Thymus (tissue), 11 donors: Measurements from ENCODE around the gene TRAPPC13. TPM values are rescaled to one million over a fixed set of nuclear protein-coding genes. Genes with fewer than 3 reads are reported as not detected.
A peak's percentile ranks its signal among the peaks of the same experiment; 100 is the strongest.

ENCODE experiments used
- DNase-seq, 9 donors: peaks; one replicate each; pipeline ENCODE4 v3.0.0-alpha.2; 2013; ENCODE audit warnings: low spot score in 9 of 9, low read depth in 6 of 9, missing footprints in 1 of 9
- H3K27ac ChIP-seq, 2 donors: one replicate each; pipeline ENCODE4 v1.5.1; 2013; ENCODE audit warnings: control low read depth in 1 of 2, low read depth in 1 of 2, low read length in 1 of 2, mild to moderate bottlenecking in 1 of 2, moderate library complexity in 1 of 2
- H3K27me3 ChIP-seq, 2 donors: one replicate each; pipeline ENCODE4 v1.5.1; 2013; ENCODE audit warnings: low read length in 1 of 2; ENCODE audit not compliant: control insufficient read depth in 2 of 2, insufficient read depth in 1 of 2
- H3K36me3 ChIP-seq, 2 donors: one replicate each; pipeline ENCODE4 v1.5.1; 2013; ENCODE audit warnings: low read length in 1 of 2, mild to moderate bottlenecking in 1 of 2, moderate library complexity in 1 of 2; ENCODE audit not compliant: control insufficient read depth in 2 of 2, insufficient read depth in 2 of 2
- H3K4me1 ChIP-seq, 2 donors: one replicate each; pipeline ENCODE4 v1.5.1; 2013; ENCODE audit warnings: low read length in 2 of 2; ENCODE audit not compliant: control insufficient read depth in 2 of 2, insufficient read depth in 2 of 2
- H3K4me3 ChIP-seq, 2 donors: one replicate each; pipeline ENCODE4 v1.5.1; 2013; ENCODE audit warnings: low read length in 2 of 2, control low read depth in 1 of 2, mild to moderate bottlenecking in 1 of 2
- H3K9me3 ChIP-seq, 2 donors: one replicate each; pipeline ENCODE4 v1.5.1; 2013; ENCODE audit warnings: low read length in 1 of 2, mild to moderate bottlenecking in 1 of 2; ENCODE audit not compliant: control insufficient read depth in 2 of 2, insufficient read depth in 1 of 2
- WGBS: extraction: QIAGEN DNeasy Blood & Tissue Kit; methylation state at CpG from one replicate; pipeline ENCODE4 v1.1.7; 2013; 5-methylcytosine and 5-hydroxymethylcytosine counted together
- polyA plus RNA-seq: library from polyadenylated mRNA; stranded (reverse); fragments of 200-250 nt; gene quantifications from one replicate; pipeline ENCODE4 v1.2.3, GENCODE V29; 2013
- total RNA-seq: library from RNA; stranded (reverse); fragments of 120-200 nt; gene quantifications from one replicate; pipeline ENCODE4 v1.2.4, GENCODE V29; 2013
- donor health status: healthy.

Gene TRAPPC13
- total and polyA plus RNA-seq, 2 donors = 30.0 to 33.9 TPM

DNA sequence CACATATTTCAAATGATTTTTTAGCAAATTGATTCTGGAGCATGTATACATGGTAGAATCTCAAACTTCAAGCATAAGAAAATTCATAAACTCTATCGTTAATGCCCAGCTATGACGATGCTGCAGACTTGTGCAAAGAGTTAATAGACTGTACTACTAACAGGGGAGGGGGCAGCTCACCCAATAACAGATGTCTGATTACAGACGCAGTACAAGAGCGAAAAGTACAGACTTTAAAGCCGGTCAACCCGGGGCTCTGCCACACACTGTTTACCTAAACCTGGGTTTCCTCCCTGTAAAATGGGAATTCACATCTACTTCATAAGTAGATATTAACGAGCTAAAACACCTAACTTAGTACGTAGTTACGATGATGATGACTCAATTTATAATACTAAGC, 1.3 kb upstream of the TRAPPC13 start:
- DNase-seq = peak in 4 of 9 donors; percentile 1 to 16 (median 6)
- no peaks in the 10 kb centered on the region for H3K36me3 ChIP-seq

DNA sequence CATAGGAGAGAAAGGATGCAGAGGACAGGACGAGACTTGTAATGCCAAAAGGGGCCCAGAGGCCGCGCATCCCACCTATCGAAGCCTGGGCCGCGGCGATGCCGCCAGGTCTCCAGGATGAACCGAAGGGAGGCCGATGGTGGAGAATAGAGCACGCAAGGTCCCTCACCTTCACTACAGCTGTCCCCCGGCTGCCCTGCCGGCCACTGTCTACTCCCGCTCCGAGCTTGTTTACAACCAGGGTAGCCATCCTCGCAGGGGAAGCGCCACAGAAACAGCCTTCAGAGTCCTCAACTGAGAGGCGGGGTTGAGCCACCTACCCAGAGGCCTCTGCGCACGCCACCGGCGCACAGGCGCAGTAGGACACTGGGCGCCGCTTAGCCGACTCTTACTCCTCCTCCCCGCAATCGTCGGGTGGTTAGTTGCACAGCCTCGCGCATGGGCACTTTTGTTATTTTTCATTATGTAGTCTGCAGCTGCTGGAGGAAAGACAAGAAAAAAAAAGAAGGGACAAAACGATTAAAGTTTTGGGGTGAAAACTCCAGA, 729 bp upstream of the TRAPPC13 start, which contains the start of gene TRIM23:
Gene TRIM23, minus strand, starts transcription at position 309 of the 546 bp plus-strand sequence. Its CDS starts 59 bp downstream, at position 250.
- Histone ChIP-seq H3K27me3 (no peaks in the 10 kb centered on the region), H3K4me3 (peak within 1 kb of the TSS; percentile 77 to 84), H3K9me3 (no peaks in the 10 kb centered on the region), H3K36me3 (peaks cover 0 to under 1% of the 10 kb centered on the region in 2 donors), H3K27ac (peak within 1 kb of the TSS; percentile 92 to 96), H3K4me1 (peaks cover 2 to 4% of the 10 kb centered on the region in 2 donors)
- under 1% methylated on average over 32 of the region's 32 CpGs for WGBS
- DNase-seq = peak; percentile 88 to 98 (median 93)

More for the DNA sequence above, 1.3 kb upstream of the TRAPPC13 start:
- 11% methylated on average over 9 of the region's 9 CpGs for WGBS
- Histone ChIP-seq H3K4me3 (peak overlapping the region; percentile 77 to 84), H3K9me3 (no peaks in the 10 kb centered on the region), H3K27ac (peak overlapping the region in 1 of 2 donors; percentile 96), H3K27me3 (no peaks in the 10 kb centered on the region), H3K4me1 (peaks cover 2 to 4% of the 10 kb centered on the region in 2 donors)

DNA sequence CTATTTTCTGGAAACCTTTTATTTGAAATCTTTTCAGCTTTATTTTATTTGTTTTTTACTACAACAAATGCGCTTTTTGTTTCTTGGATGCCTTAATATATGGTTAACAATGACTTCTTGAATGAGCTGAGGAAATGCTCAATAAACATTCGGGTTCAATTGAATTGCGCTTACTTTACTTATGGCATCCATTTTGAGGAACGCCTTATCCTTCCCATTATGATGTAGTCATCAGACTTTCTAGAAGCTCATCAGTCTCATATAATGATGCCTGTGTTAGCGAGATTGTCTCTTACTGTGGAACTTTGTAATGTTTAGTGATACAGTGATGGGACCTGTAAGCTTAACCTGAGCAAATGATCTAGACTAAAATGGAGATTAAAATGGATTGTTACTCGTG, 916 bp downstream of the TRAPPC13 start:
- 70% methylated on average over 6 of the region's 6 CpGs for WGBS
- Histone ChIP-seq H3K4me3 (peak overlapping the region; percentile 77 to 84), H3K36me3 (peaks cover 0 to 10% of the 10 kb centered on the region in 2 donors), H3K27ac (peak overlapping the region in 1 of 2 donors; percentile 92), H3K27me3 (no peaks in the 10 kb centered on the region), H3K9me3 (no peaks in the 10 kb centered on the region), H3K4me1 (peaks cover 2 to 4% of the 10 kb centered on the region in 2 donors)
- DNase-seq = no peak

DNA sequence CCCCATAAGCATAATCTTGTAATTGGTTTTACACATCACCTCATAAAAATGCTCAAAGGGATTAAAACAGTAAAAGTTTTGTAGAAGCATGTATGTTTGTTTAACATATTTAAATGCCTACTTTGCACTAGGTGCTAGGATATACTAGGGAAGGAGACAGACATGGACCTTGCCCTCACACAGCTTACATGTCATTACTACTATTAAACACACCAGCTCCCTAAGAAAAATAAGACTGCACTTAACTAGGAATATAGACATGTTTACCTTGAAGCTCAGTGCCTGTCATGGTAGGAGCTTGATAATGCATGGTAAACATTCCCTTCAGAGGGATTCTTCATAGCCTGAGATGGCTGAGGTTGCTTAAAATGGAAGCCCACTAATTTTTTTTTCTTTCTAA, 6.2 kb downstream of the TRAPPC13 start:
- peaks cover 0 to 10% of the 10 kb centered on the region in 2 donors for H3K36me3 ChIP-seq
- peaks cover 1 to 2% of the 10 kb centered on the region in 2 donors for H3K4me1 ChIP-seq
- no peak for DNase-seq
- no peak overlapping the region for H3K27ac ChIP-seq
- no peaks in the 10 kb centered on the region for H3K9me3 ChIP-seq
- no peaks in the 10 kb centered on the region for H3K27me3 ChIP-seq
- no peak overlapping the region for H3K4me3 ChIP-seq

DNA sequence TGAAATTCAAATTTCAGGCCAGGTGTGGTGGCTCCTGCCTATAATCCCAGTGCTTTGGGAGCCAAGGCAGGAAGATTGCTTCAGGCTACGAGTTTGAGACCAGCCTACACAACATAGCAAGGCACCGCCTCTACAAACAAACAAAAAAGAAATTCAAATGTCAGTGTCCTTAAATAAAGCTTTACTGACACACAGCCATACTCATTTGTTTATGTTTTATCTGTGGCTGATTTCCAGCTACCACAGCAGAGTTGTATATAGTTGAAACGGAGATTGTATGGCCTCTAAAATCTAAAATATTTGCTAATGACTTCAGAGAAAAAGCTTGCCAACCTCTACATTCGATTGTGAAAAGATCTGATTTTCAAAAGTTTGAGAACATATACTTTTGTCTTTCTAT, 15.4 kb downstream of the TRAPPC13 start:
- DNase-seq = no peak
- Histone ChIP-seq H3K27me3 (no peaks in the 10 kb centered on the region), H3K4me3 (no peak overlapping the region), H3K27ac (no peak overlapping the region), H3K36me3 (peaks cover 13 to 42% of the 10 kb centered on the region in 2 donors), H3K9me3 (no peaks in the 10 kb centered on the region), H3K4me1 (no peaks in the 10 kb centered on the region)
- 98% methylated on average over 4 of the region's 4 CpGs for WGBS

DNA sequence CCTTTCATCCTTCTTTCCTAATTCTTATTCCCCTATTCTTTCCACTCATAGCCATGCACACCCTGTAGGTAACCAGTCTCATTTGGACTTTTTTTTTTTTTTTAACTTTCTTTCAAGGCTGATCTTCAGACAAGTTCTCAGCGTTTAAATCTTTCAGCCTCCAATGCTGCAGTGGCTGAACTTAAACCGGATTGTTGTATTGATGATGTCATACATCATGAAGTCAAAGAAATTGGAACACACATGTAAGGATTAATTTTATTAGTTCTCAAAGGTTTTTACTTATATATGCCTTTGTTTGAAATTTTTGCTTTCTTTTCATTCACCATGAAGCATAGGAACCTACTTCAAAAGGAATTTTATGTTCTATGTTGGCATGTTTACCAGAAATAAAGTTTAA, 22.1 kb downstream of the TRAPPC13 start:
- Histone ChIP-seq H3K9me3 (no peaks in the 10 kb centered on the region), H3K4me1 (no peaks in the 10 kb centered on the region), H3K27ac (no peak overlapping the region), H3K36me3 (peaks cover 0 to 5% of the 10 kb centered on the region in 2 donors), H3K27me3 (no peaks in the 10 kb centered on the region), H3K4me3 (no peak overlapping the region)
- WGBS = 97% methylated on average over 2 of the region's 2 CpGs
- no peak for DNase-seq

DNA sequence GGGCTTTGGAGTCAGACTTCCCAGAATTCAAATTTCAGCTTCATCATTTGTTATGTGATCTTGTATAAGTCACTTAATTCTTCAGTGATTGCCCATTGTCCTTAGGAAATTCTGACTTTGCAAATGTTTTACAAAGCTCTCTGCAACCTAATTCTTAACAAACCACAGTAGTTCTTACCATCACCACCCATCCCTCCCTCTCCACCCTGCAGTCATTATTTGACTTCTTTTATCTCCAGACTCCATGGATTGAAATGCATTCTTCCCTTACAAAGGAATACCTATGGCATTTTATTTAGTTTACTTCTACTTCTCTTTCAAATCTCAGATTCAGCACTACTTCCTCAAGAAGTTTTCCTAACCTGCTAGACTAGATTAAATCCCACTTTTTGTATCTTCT, 23.1 kb downstream of the TRAPPC13 start:
- no peaks in the 10 kb centered on the region for H3K27me3 ChIP-seq
- H3K9me3 ChIP-seq = no peaks in the 10 kb centered on the region
- no peaks in the 10 kb centered on the region for H3K4me1 ChIP-seq
- no peak for DNase-seq
- peaks cover 0 to 7% of the 10 kb centered on the region in 2 donors for H3K36me3 ChIP-seq
- H3K27ac ChIP-seq = no peak overlapping the region
- H3K4me3 ChIP-seq = no peak overlapping the region

DNA sequence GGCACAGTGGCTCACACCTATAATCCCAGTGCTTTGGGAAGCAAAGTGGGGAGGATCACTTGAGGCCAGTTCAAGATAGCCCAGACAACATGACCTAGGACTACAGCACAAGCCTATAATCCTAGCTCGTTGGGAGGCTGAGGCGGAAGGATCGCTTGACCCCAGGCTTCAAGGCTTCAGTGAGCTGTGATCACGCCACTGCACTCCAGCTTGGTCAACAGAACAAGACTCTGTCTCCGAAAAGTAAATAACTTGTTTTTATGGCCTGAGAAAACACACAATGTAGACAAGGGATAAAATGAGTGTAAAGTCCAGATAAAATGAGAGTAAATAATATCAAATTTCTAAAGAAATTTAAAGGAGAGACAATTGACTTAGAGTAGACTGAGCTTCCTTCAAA, 26.3 kb downstream of the TRAPPC13 start:
- 89% methylated on average over 5 of the region's 5 CpGs for WGBS
- Histone ChIP-seq H3K27ac (no peak overlapping the region), H3K4me1 (no peaks in the 10 kb centered on the region), H3K27me3 (no peaks in the 10 kb centered on the region), H3K4me3 (no peak overlapping the region), H3K36me3 (peaks cover 0 to 12% of the 10 kb centered on the region in 2 donors), H3K9me3 (no peaks in the 10 kb centered on the region)
- DNase-seq = no peak

DNA sequence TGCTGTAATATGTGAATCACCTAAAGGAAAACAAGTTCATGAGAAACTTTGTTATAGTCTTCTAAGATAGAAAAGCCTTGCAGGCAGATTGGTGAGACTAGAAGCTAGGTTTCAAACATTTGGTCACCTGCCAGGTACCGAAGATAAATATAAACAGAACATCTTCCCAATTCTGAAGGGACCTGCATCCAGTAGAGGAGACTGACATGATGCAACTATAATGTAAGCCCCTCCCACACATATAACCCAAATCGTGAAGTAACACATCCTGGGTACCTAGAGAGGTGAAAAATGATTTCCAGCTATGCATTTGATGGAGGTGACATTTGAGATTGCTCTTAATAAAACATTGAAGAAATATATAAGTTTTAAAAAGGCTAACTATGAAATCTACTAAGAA, 29.9 kb downstream of the TRAPPC13 start:
- WGBS = 99% methylated on average over 2 of the region's 2 CpGs
- Histone ChIP-seq H3K36me3 (peaks cover 3 to 18% of the 10 kb centered on the region in 2 donors), H3K27ac (no peak overlapping the region), H3K4me3 (no peak overlapping the region), H3K27me3 (no peaks in the 10 kb centered on the region), H3K9me3 (no peaks in the 10 kb centered on the region), H3K4me1 (no peaks in the 10 kb centered on the region)
- DNase-seq = no peak
